Fibroblast of the aortic adventitia (primary cell): Measurements from ENCODE around the gene MIP. TPM values are rescaled to one million over a fixed set of nuclear protein-coding genes. Genes with fewer than 3 reads are reported as not detected.
"Not testable (repeated sequence)": the region's sequence is repeated elsewhere in the genome, so short reads cannot be mapped to it uniquely, and the experiment has no call there.

ENCODE experiments used
- DNase-seq: peaks from one replicate; pipeline ENCODE4 v3.0.0-alpha.2; 2010; ENCODE audit warnings: low read depth
- H3K4me3 ChIP-seq: 2 replicates; pipeline ENCODE4 v1.5.1; 2011; ENCODE audit warnings: low read depth, mild to moderate bottlenecking, control low read depth, low read length, moderate library complexity
- CTCF ChIP-seq: IDR thresholded peaks from 2 replicates; pipeline ENCODE4 v1.5.1; 2011; ENCODE audit warnings: mild to moderate bottlenecking, low read length, control low read depth, inconsistent platforms; ENCODE audit not compliant: insufficient read depth
- total RNA-seq: library from RNA; depleted of rRNA; stranded (reverse); fragments of >200 nt; gene quantifications from 2 replicates; pipeline ENCODE4 v1.2.3, GENCODE V29; 2012; ENCODE audit warnings: low replicate concordance

Gene MIP
- total RNA-seq, 1 donor: not detected

DNA sequence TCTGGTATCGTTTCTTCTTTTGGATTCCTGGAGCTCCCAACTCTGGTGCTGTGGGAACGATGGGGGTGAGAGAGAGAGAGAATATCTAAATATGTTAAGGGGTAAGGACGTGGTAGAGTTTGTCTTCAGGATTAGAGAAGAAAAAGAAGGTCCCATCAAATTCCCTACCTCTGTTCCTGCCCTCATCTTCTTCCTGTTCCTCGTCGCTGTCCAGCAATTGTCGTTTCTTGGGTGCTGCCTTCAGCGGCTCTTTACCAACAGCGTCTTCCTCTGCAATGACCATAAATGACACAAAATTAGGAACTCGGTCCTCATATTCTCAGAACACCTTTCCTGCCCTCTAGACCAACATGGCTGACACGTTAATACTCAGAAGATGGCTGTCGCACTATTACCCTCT is 36.7 kb downstream of the MIP start:
- TF ChIP-seq CTCF: no peak
- no peak overlapping the region for H3K4me3 ChIP-seq
- no peak for DNase-seq

DNA sequence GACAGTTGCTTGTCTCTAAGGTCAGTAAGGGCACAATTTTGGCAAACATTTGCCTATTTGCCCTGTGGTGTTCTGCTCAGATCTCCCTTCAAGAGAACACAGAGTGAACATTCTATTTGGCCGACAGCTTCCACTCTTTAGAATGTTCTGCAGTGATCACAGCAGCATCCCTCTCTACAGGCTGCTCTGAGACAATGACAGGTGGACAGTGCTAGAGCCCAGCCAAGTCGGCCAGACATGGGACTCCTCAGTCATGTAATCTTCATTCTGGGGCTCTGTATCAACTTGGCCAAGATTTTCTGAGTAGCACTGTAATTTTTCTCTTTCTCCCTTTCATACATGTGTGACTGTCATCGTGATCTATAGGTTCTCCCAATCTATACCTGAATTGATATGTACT is 40.1 kb downstream of the MIP start:
- no peak overlapping the region for H3K4me3 ChIP-seq
- no peak for TF ChIP-seq CTCF
- DNase-seq: no peak

GRCh38 chr12:56413392-56413791 is 41.1 kb downstream of the MIP start:
- no peak for TF ChIP-seq CTCF
- no peak overlapping the region for H3K4me3 ChIP-seq
- no peak for DNase-seq

DNA sequence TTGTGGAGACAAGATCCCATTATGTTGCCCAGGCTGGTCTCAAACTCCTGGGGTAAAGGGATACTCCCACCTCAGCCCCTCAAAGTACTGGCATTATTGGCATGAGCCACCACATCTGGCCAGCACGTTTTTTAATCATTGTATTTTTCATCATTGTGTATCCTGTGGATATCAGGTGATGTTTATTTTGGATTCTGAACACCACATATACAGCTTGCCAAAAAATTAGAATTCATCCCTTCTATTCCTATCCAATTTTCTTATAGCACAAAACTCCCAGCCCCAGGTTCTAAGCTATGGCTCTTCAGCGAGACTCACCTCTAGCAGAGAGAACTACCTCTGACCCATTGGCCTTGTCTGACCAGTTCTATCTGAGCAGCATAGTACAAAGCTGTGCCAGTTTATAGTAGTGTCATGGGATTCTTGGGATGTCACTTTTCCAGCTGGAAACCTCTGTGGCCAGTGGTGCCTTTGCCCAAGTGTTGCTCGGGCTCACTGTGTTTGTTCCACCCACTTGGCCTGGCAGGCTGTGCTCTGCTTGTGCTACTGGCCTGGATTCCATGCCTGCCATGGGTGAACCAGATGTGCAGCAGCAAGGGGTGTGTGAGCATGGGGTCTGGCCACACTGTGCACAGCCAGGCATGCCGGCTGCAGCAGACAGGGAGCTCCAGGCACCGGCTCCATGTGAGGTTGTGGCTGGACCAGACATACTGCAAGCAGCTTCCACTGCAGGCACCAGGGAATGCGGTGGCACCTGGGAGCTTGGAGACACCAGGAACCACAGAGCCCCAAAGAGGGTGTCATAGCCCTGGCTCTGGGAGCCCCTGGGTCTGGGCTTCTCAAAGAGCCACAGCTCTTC is 42.4 kb downstream of the MIP start:
- no peak overlapping the region for H3K4me3 ChIP-seq
- peak; percentile 47 for DNase-seq
- no peak for TF ChIP-seq CTCF

- H3K4me3 ChIP-seq: no peak overlapping the region
- no peak for TF ChIP-seq CTCF
- DNase-seq: no peak
These were observed 43.7 kb downstream of the MIP start for GRCh38 chr12:56410768-56411167.

DNA sequence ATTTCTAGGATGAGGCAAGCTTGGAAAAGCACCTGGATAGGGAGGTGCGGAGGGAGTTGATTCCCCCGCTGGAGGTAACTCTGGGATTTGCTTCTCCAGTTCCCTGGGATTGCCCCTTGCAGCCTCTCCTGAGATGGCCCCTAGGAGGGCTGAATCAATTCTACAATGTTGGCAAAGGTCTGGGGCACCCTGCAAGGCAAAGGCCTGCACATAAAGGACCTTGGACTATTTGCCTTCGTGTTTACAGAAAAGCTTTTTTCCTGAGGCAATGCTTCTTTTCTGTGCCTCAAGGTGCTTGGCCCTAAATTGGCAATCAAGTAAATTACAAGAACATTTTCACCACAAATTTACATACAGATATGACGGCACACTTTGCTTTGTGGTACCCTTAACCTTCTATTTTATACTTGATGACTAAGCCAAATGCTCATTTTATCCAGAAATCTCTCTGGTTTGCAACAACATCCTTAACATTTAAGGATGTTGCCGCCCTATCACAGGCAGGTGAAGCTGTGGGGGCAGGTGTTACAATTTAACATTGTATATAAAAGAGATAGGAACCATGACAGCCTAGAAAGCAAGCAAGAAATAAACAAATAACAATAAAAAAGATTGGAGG is 45.5 kb downstream of the MIP start:
- H3K4me3 ChIP-seq: no peak overlapping the region
- DNase-seq: no peak
- no peak for TF ChIP-seq CTCF

DNA sequence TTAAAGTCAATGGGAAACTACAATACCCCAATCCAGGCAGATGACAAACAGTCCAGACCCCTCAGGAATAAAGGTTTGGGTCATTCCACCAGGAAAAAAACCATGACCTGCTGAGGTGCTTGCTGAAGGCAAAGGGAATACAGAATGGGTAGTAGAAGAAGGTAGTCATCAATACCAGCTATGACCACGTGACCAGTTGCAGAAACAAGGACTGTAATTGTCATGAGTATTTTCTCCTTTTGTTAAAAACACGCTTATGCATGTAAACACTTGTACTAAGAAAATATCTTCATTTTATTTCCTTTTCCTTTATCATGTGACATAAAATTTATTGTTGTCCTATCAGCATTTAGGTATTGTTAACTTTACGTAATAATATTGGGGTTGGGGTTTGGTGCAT is 50.2 kb downstream of the MIP start:
- DNase-seq: not testable (repeated sequence)

GRCh38 chr12:56401612-56402011 is 52.8 kb downstream of the MIP start:
- DNase-seq, H3K4me3 ChIP-seq: not testable (repeated sequence)

More for the DNA sequence above, 50.2 kb downstream of the MIP start:
- not testable (repeated sequence) for H3K4me3 ChIP-seq

GRCh38 chr12:56401125-56401524 is 53.3 kb downstream of the MIP start:
- H3K4me3 ChIP-seq, DNase-seq: not testable (repeated sequence)
